Neural cell (in vitro differentiated cells): Measurements from ENCODE around the gene CHN1. TPM values are rescaled to one million over a fixed set of nuclear protein-coding genes. Genes with fewer than 3 reads are reported as not detected.

Experiments used
- H2AFZ ChIP-seq: fragments of 200-600, 300-800 bp; sonication (generic), shearing (Covaris generic); 2 replicates; pipeline ENCODE4 v1.6.0; 2014; ENCODE audit warnings: low read depth, mild to moderate bottlenecking, antibody characterized with exemption, low read length, moderate library complexity
- H3F3A ChIP-seq: fragments of 200-600 bp; shearing (Covaris generic); 2 replicates; pipeline ENCODE4 v1.6.1; 2016; ENCODE audit warnings: mild to moderate bottlenecking, moderate library complexity, mixed read lengths, antibody characterized with exemption, low read length; ENCODE audit not compliant: insufficient read depth, poor library complexity, severe bottlenecking
- H3K27ac ChIP-seq: fragments of 200-600, 300-800 bp; sonication (generic), shearing (Covaris generic); 2 replicates; pipeline ENCODE4 v1.5.1; 2014; ENCODE audit warnings: mild to moderate bottlenecking, low read length, moderate library complexity
- H3K27me3 ChIP-seq: fragments of 300-800, 200-600 bp; sonication (generic), shearing (Covaris generic); 2 replicates; pipeline ENCODE4 v1.6.0; 2014; ENCODE audit warnings: mild to moderate bottlenecking, low read depth, low read length, moderate library complexity; ENCODE audit not compliant: insufficient read depth
- H3K36me3 ChIP-seq: fragments of 300-800, 200-600 bp; sonication (generic), shearing (Covaris generic); 2 replicates; pipeline ENCODE4 v1.5.1; 2014; ENCODE audit warnings: mild to moderate bottlenecking, antibody characterized with exemption, low read length, moderate library complexity; ENCODE audit not compliant: insufficient read depth
- H3K4me2 ChIP-seq: fragments of 300-800, 200-600 bp; sonication (generic), shearing (Covaris generic); 2 replicates; pipeline ENCODE4 v1.6.0; 2014; ENCODE audit warnings: mild to moderate bottlenecking, low read length
- H3K4me3 ChIP-seq: fragments of 300-800, 200-600 bp; sonication (generic), shearing (Covaris generic); 2 replicates; pipeline ENCODE4 v1.5.1; 2014; ENCODE audit warnings: mild to moderate bottlenecking, low read length, moderate library complexity
- H3K79me2 ChIP-seq: fragments of 200-600 bp; shearing (Covaris generic); replicated peaks from 2 replicates; pipeline ENCODE4 v1.6.0; 2014; ENCODE audit warnings: mild to moderate bottlenecking, low read length, moderate library complexity; ENCODE audit not compliant: insufficient read depth
- H3K9ac ChIP-seq: fragments of 300-800, 200-600 bp; sonication (generic), shearing (Covaris generic); 2 replicates; pipeline ENCODE4 v1.6.1; 2016; ENCODE audit warnings: mild to moderate bottlenecking, low read length, mixed read lengths
- H3K9me2 ChIP-seq: fragments of 200-600 bp; shearing (Covaris generic); 2 replicates; pipeline ENCODE4 v1.6.1; 2016; ENCODE audit warnings: mild to moderate bottlenecking, low read length, mixed read lengths; ENCODE audit not compliant: insufficient read depth
- H3K9me3 ChIP-seq: fragments of 200-600, 300-800 bp; sonication (generic), shearing (Covaris generic); 2 replicates; pipeline ENCODE4 v1.6.1; 2016; ENCODE audit warnings: mild to moderate bottlenecking, mixed run types, low read length, moderate library complexity, mixed read lengths
- H4K20me1 ChIP-seq: fragments of 200-600 bp; shearing (Covaris generic); 2 replicates; pipeline ENCODE4 v1.6.1; 2016; ENCODE audit warnings: mild to moderate bottlenecking, mixed run types; ENCODE audit not compliant: insufficient read depth
- CTCF ChIP-seq: fragments of 450-650 bp; IDR thresholded peaks from 2 replicates; pipeline ENCODE4 v1.5.1; 2014; ENCODE audit warnings: antibody characterized with exemption, mild to moderate bottlenecking, moderate library complexity; ENCODE audit not compliant: poor library complexity, severe bottlenecking
- EP300 ChIP-seq: fragments of 450-650 bp; conservative IDR thresholded peaks from 2 replicates; pipeline ENCODE4 v1.6.1; 2014; ENCODE audit warnings: antibody characterized with exemption, mild to moderate bottlenecking, moderate library complexity; ENCODE audit not compliant: poor library complexity, severe bottlenecking
- EZH2 ChIP-seq: fragments of 200-600, 300-800 bp; shearing (Covaris generic), sonication (generic); IDR thresholded peaks from 2 replicates; pipeline ENCODE4 v1.6.1; 2014; ENCODE audit warnings: antibody characterized with exemption, low read length, borderline replicate concordance, mild to moderate bottlenecking; ENCODE audit not compliant: insufficient read depth, poor library complexity, severe bottlenecking
- MXI1 ChIP-seq: fragments of 450-650 bp; conservative IDR thresholded peaks from 2 replicates; pipeline ENCODE4 v1.6.1; 2014; ENCODE audit warnings: antibody characterized with exemption, mild to moderate bottlenecking; ENCODE audit not compliant: poor library complexity, severe bottlenecking
- POLR2AphosphoS5 ChIP-seq: IDR thresholded peaks from 2 replicates; pipeline ENCODE4 v1.6.1; 2012
- RAD21 ChIP-seq: fragments of 450-650 bp; conservative IDR thresholded peaks from 2 replicates; pipeline ENCODE4 v1.6.1; 2014; ENCODE audit warnings: antibody characterized with exemption, mild to moderate bottlenecking, moderate library complexity
- REST ChIP-seq: IDR thresholded peaks from 2 replicates; pipeline ENCODE4 v1.6.1; 2012; ENCODE audit warnings: borderline replicate concordance
- SMC3 ChIP-seq: fragments of 450-650 bp; conservative IDR thresholded peaks from 2 replicates; pipeline ENCODE4 v1.6.1; 2014; ENCODE audit warnings: antibody characterized with exemption, mild to moderate bottlenecking, moderate library complexity; ENCODE audit not compliant: poor library complexity
- TAF1 ChIP-seq: IDR thresholded peaks from 2 replicates; pipeline ENCODE4 v1.6.1; 2012; ENCODE audit warnings: low read depth
- polyA plus RNA-seq: library from polyadenylated mRNA; depleted of rRNA; stranded (reverse); fragments of >200 nt; gene quantifications from 2 replicates; pipeline ENCODE4 v1.2.3, GENCODE V29; 2014

Gene CHN1
- polyA plus RNA-seq, 1 donor from 2014 or later = 133 TPM

- no peak overlapping the region for H3K27ac ChIP-seq
- TF ChIP-seq POLR2AphosphoS5 = no peak
- TF ChIP-seq REST = no peak
- TF ChIP-seq EP300 = no peak
- no peak for TF ChIP-seq CTCF
- no peak for TF ChIP-seq EZH2
- TF ChIP-seq RAD21 = no peak
- TF ChIP-seq TAF1 = no peak
- TF ChIP-seq SMC3 = no peak
- no peak for TF ChIP-seq MXI1
- H3K36me3 ChIP-seq = no peaks in the 10 kb centered on the region
- no peak overlapping the region for H2AFZ ChIP-seq
- no peaks in the 10 kb centered on the region for H4K20me1 ChIP-seq
- no peaks in the 10 kb centered on the region for H3K27me3 ChIP-seq
- H3K9me2 ChIP-seq = no peaks in the 10 kb centered on the region
- H3F3A ChIP-seq = no peaks in the 10 kb centered on the region
- no peak overlapping the region for H3K9ac ChIP-seq
- H3K4me2 ChIP-seq = no peak overlapping the region
- no peaks in the 10 kb centered on the region for H3K79me2 ChIP-seq
- H3K4me3 ChIP-seq = no peak overlapping the region
- H3K9me3 ChIP-seq = no peaks in the 10 kb centered on the region
These were observed 213.4 kb downstream of the CHN1 start for GRCh38 chr2:174791746-174792280.

GRCh38 chr2:174791020-174791419 is 214.2 kb downstream of the CHN1 start:
- Histone ChIP-seq H3K9ac (no peak overlapping the region), H3K79me2 (no peaks in the 10 kb centered on the region), H3K4me2 (no peak overlapping the region), H3F3A (no peaks in the 10 kb centered on the region), H3K9me3 (no peaks in the 10 kb centered on the region), H3K4me3 (no peak overlapping the region), H3K36me3 (no peaks in the 10 kb centered on the region), H2AFZ (no peak overlapping the region), H3K9me2 (no peaks in the 10 kb centered on the region), H3K27ac (no peak overlapping the region), H4K20me1 (no peaks in the 10 kb centered on the region), H3K27me3 (no peaks in the 10 kb centered on the region)
- TF ChIP-seq POLR2AphosphoS5 (no peak), REST (no peak), EZH2 (no peak), RAD21 (no peak), CTCF (no peak), SMC3 (no peak), EP300 (no peak), MXI1 (no peak), TAF1 (no peak)
